TTC549 (cell line): Measurements from ENCODE around the gene CYP2C19.
"Not testable (repeated sequence)": the region's sequence is repeated elsewhere in the genome, so short reads cannot be mapped to it uniquely, and the experiment has no call there.

Source experiments
- FAIRE-seq: peaks from 2 replicates; lab custom pipeline; 2012; peaks lifted over from hg19 to GRCh38; lab: Jason Lieb, UNC

The CYP2C19 gene

GRCh38 chr10:94889123-94889522 is 126.6 kb downstream of the CYP2C19 start:
- FAIRE-seq: no peak

- no peak for FAIRE-seq
Observed at GRCh38 chr10:94890264-94891022, 128.0 kb downstream of the CYP2C19 start.

GRCh38 chr10:94898414-94898813 is 135.9 kb downstream of the CYP2C19 start:
- not testable (repeated sequence) for FAIRE-seq

- FAIRE-seq: no peak
Observed at GRCh38 chr10:94902080-94902479, 139.6 kb downstream of the CYP2C19 start.

DNA sequence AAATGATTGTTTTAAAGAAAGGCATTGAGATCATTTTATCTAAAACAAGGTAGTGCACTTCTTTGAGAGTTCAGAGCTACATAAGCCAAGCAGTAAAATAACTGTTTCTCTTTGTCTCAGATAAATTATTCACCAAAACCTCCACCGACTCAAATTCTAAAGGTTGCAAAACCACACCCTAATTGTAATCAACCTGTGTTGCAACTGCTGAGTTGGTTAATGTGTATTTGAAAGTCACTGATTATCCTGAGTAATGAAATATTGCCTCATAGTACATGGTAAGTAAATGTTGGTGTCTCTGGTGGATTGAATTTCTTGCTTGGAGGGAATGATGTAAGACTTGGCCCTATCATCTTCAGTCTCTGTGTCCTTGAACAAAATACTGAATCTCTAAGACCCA is 140.1 kb downstream of the CYP2C19 start:
- no peak for FAIRE-seq
